Measurements from ENCODE around the gene SCGB3A2.

Gene SCGB3A2

DNA sequence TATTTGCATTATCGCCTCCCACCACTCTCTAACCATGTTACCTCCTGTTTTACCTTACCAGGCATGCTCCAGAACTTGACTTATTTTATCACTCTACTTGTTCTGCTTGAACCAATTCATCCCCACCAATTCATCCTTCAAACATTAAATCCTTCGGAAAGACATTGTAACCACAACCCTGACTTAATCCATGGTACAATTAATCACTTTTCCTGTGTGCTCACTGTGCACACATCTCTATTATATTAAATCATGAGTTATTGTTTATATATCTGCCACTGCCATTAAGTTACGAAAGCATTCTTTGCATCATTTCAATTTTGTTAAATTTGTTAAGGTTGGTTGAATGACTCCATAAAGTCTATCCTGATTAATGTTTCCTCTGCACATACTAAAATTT lies 35.3 kb downstream of the SCGB3A2 start:
- TF ChIP-seq, protein P1, sequence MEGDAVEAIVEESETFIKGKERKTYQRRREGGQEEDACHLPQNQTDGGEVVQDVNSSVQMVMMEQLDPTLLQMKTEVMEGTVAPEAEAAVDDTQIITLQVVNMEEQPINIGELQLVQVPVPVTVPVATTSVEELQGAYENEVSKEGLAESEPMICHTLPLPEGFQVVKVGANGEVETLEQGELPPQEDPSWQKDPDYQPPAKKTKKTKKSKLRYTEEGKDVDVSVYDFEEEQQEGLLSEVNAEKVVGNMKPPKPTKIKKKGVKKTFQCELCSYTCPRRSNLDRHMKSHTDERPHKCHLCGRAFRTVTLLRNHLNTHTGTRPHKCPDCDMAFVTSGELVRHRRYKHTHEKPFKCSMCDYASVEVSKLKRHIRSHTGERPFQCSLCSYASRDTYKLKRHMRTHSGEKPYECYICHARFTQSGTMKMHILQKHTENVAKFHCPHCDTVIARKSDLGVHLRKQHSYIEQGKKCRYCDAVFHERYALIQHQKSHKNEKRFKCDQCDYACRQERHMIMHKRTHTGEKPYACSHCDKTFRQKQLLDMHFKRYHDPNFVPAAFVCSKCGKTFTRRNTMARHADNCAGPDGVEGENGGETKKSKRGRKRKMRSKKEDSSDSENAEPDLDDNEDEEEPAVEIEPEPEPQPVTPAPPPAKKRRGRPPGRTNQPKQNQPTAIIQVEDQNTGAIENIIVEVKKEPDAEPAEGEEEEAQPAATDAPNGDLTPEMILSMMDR (IDR thresholded peaks at IDR 0.05; ENCODE audit: control insufficient read depth, extremely low read depth, insufficient read depth) = no peak
- DNase-seq (ENCODE audit: low read depth) = no peak
- no peak overlapping the region for H3K4me3 ChIP-seq (ENCODE audit: low read depth, low read length)

DNA sequence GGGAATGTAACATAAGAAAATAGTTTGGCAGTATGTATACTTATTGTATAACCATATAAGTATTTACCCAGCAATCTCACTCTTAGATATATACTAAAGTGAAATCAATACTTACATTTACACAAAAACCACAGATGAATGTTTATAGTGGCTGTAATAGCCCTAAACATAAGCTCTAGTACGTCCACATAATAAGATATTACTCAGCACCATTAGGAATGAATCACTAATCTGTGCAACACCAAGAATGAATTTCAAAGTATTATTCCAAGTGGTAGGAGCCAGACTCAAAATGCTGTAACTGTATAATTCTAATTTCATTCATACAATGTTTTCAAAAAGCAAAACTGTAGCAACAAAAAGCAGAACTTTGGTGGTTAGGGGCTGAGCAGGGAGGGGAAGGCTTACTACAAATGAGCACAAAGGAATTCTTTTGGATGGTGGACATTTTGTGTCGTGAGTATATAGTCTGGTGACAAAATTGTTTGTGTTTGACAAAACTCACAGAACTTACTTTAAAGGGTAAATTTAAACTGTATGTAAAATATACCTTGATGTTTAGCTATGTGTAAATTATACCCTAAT lies 39.7 kb downstream of the SCGB3A2 start:
- H3K4me3 ChIP-seq (ENCODE audit: low read depth, low read length) = no peak overlapping the region
- TF ChIP-seq, protein P1 (IDR thresholded peaks at IDR 0.05; ENCODE audit: control insufficient read depth, extremely low read depth, insufficient read depth) = no peak
- no peak for DNase-seq (ENCODE audit: low read depth)

DNA sequence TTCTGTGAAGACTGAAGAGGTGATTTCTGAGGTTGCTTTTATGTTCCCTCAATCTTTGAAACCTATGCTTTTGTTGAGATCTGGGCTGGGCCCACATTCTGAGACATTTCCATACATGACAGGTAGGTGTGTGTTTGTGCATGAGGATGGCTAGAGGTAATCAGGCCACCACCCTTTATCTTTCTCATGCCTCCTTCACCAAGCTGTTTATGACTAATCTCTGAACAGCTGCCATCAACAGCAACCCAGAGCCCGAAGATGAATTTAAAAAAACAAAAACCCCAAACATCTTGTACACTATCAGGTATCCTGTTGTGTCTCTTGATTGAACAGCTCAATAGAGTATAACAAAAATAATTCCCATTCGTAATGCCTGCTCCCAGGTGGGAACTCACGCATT lies 40.4 kb downstream of the SCGB3A2 start:
- H3K4me3 ChIP-seq (ENCODE audit: low read depth, low read length) = no peak overlapping the region
- DNase-seq (ENCODE audit: low read depth) = no peak
- TF ChIP-seq, protein P1 (IDR thresholded peaks at IDR 0.05; ENCODE audit: control insufficient read depth, extremely low read depth, insufficient read depth) = no peak

DNA sequence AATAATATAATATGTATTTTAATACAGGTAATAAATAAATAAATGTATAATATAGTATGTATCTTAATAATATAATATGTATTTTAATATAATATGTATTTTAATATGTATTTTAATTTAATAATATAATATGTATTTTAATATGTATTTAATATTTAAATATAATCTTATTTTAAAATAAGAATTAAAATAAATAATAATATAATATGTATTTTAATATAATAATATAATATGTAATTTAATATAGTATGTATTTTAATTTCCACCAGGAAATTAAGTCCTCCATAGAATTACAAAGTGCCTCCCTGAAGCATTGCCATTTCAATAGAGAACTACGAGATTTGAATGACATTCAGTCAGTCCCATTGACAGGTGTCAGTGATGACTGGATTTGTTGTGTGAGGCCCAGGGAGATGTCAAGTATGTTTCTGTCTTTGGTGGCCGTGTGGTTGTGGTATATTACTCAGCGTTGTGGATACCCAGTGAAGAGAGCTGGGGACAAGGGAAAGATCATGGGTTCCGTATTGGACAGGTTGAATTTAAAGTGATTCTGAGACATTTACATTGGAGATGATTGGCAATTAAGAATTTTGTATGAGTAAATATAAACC lies 42.0 kb downstream of the SCGB3A2 start:
- no peak overlapping the region for H3K4me3 ChIP-seq (ENCODE audit: low read depth, low read length)
- TF ChIP-seq, protein P1 (IDR thresholded peaks at IDR 0.05; ENCODE audit: control insufficient read depth, extremely low read depth, insufficient read depth) = no peak
- DNase-seq (ENCODE audit: low read depth) = no peak

DNA sequence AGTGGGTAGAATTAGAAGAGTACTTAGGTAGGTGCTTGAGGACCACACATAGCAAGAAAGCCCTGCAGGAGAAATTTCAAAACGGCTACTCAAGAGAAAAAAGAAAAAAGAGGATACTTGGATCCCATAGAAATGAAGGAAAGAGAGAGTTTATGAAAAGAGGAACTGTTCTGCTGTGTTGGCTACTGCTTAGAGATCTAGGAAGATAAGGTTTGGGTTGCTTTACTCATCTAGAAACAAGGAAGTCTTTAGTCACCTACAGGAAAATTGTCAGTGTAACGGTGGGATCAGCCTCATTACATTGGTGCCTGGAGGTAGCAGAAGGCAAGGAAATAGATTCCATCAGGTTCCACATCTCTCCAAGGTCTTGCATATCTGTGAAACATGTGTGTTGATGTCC lies 42.6 kb downstream of the SCGB3A2 start:
- TF ChIP-seq, protein P1 (IDR thresholded peaks at IDR 0.05; ENCODE audit: control insufficient read depth, extremely low read depth, insufficient read depth) = no peak
- DNase-seq (ENCODE audit: low read depth) = no peak
- H3K4me3 ChIP-seq (ENCODE audit: low read depth, low read length) = no peak overlapping the region

DNA sequence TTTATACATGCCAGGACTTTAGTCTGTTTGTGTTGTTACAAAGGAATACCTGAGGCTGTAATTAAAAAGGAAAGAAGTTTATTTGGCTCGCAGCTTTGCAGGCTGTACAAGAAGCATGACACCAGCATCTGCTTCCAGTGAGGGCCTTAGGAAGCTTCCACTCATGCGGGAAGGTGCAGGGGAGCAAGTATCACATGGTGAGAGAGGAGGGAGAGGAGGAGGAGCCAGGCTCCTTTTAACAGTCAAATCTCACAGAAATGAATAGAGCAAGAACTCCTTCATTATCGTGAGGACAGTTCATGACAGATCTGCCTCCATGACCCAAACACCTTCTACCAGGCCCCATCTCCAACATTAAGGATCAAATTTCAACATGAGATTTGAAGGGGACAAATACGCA lies 46.5 kb downstream of the SCGB3A2 start:
- no peak for DNase-seq (ENCODE audit: low read depth)
- no peak overlapping the region for H3K4me3 ChIP-seq (ENCODE audit: low read depth, low read length)
- TF ChIP-seq, protein P1 (IDR thresholded peaks at IDR 0.05; ENCODE audit: control insufficient read depth, extremely low read depth, insufficient read depth) = no peak

DNA sequence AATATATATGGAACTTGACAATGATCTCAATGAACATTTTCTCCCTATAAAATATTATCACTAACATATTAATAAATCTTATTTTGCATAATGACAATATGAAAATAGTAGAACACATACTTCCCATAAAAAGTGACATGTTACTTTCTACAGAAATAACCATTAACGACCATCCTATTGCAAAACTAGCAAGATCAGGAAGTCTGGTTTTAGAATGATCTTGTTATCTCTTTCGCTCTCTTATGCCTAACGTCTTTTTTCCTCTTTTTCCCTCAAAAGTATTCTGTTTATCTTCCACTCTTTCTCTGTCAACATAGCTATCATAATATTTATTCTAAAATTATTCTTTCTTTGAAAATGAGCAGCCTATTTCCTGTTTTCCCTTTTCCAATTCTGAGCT lies 49.4 kb downstream of the SCGB3A2 start:
- TF ChIP-seq, protein P1 (IDR thresholded peaks at IDR 0.05; ENCODE audit: control insufficient read depth, extremely low read depth, insufficient read depth) = no peak
- DNase-seq (ENCODE audit: low read depth) = no peak

More for the DNA sequence above, 49.4 kb downstream of the SCGB3A2 start:
- H3K4me3 ChIP-seq (ENCODE audit: low read depth, low read length) = no peak overlapping the region

Measured in LNCaP clone FGC (cell line).